ENCODE results near the gene AIRE. TPM values are rescaled to one million over a fixed set of nuclear protein-coding genes. Genes with fewer than 3 reads are reported as not detected.

Gene AIRE
- total RNA-seq, 2 donors from 2014 or later: 1.0 TPM; not detected in 1

DNA sequence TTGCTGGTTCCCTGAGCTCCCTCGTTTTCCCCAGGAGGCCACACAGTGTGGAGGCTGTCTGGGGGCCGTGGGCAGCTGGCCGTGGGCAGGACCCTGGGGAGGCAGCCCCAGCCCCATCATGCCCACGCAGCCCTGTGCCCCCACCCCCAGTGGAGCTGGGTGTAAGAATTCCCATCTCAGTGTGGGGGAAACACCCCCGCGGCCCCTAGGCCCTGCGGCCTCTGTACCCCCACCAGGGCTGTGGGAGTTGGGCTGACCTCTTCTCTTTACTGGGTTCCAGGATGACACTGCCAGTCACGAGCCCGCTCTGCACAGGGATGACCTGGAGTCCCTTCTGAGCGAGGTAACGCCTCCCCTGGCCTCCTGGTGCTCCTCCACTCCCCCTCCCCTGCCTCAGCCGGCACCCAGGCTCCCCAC is 10.4 kb downstream of the AIRE start:
- Histone ChIP-seq H3K36me3 (replicated peaks in 1 of 2; ENCODE audit: insufficient read depth in 1 of 2, low read depth in 2 of 2) (no peaks in the 10 kb centered on the region), H3K4me1 (peaks cover 21% of the 10 kb centered on the region), H3K9me3 (no peaks in the 10 kb centered on the region), H3K27ac (no peak overlapping the region), H3K27me3 (no peaks in the 10 kb centered on the region), H3K4me3 (no peak overlapping the region)
- no peak for DNase-seq
- no peak for ATAC-seq
- no peak for TF ChIP-seq POLR2A (IDR thresholded peaks at IDR 0.05)
- TF ChIP-seq, protein P1, sequence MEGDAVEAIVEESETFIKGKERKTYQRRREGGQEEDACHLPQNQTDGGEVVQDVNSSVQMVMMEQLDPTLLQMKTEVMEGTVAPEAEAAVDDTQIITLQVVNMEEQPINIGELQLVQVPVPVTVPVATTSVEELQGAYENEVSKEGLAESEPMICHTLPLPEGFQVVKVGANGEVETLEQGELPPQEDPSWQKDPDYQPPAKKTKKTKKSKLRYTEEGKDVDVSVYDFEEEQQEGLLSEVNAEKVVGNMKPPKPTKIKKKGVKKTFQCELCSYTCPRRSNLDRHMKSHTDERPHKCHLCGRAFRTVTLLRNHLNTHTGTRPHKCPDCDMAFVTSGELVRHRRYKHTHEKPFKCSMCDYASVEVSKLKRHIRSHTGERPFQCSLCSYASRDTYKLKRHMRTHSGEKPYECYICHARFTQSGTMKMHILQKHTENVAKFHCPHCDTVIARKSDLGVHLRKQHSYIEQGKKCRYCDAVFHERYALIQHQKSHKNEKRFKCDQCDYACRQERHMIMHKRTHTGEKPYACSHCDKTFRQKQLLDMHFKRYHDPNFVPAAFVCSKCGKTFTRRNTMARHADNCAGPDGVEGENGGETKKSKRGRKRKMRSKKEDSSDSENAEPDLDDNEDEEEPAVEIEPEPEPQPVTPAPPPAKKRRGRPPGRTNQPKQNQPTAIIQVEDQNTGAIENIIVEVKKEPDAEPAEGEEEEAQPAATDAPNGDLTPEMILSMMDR (IDR thresholded peaks at IDR 0.05): no peak
- intact Hi-C loops (cut with DNase I): no loop called here
- 57% methylated on average over 12 of the region's 12 CpGs; no CpG with 5 or more reads in 1 of the 2 donors for whole genome bisulfite sequencing, 2 donors

DNA sequence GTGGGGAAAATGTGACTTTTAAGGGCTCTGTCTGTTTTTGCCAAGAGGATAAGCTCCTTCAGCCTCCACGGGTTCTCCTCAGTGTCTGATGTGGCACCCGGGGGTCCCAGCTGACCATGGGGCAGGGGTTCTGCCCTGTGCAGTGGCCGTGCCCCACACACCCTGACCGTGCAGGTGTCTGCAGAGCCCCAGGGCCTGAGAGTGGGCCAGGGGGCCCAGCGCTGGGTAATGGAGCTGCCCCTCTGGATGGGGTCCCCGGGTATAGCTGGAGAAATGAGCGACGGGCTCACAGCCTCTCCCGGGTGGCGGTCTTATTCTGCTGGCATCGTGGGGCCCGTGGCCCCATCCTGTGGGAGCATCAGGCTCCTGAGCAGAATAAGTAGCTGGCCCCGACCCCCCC is 11.2 kb downstream of the AIRE start:
- no peak overlapping the region for H3K4me3 ChIP-seq
- no peak overlapping the region for H3K27ac ChIP-seq
- intact Hi-C loops (cut with DNase I): no loop called here
- 55 to 68% methylated on average over 4 to 13 of the region's 13 CpGs for WGBS, 2 donors
- H3K36me3 ChIP-seq (replicated peaks in 1 of 2; ENCODE audit: insufficient read depth in 1 of 2, low read depth in 2 of 2): no peaks in the 10 kb centered on the region
- TF ChIP-seq POLR2A (IDR thresholded peaks at IDR 0.05): no peak
- TF ChIP-seq, protein P1 (IDR thresholded peaks at IDR 0.05): no peak
- DNase-seq (no peak), ATAC-seq (no peak)
- H3K9me3 ChIP-seq: no peaks in the 10 kb centered on the region
- H3K4me1 ChIP-seq: peaks cover 29% of the 10 kb centered on the region
- H3K27me3 ChIP-seq: no peaks in the 10 kb centered on the region

DNA sequence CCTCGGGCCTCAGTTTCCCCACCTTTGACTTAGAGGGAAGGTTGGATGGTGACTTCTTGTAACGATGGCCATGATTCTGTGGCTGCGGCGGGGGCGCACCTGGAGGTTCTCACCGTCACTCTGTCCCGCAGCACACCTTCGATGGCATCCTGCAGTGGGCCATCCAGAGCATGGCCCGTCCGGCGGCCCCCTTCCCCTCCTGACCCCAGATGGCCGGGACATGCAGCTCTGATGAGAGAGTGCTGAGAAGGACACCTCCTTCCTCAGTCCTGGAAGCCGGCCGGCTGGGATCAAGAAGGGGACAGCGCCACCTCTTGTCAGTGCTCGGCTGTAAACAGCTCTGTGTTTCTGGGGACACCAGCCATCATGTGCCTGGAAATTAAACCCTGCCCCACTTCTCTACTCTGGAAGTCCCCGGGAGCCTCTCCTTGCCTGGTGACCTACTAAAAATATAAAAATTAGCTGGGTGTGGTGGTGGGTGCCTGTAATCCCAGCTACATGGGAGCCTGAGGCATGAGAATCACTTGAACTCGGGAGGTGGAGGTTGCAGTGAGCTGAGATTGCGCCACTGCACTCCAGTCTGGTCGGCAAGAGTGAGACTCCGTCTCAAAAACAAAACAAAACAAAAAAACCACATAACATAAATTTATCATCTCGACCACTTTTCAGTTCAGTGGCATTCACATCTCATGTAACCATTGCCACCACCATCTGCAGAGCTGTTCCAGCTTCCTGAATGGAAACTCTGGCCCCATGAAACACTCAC is 12.0 kb downstream of the AIRE start:
- Histone ChIP-seq H3K27ac (no peak overlapping the region), H3K36me3 (replicated peaks in 1 of 2; ENCODE audit: insufficient read depth in 1 of 2, low read depth in 2 of 2) (no peaks in the 10 kb centered on the region), H3K9me3 (no peaks in the 10 kb centered on the region), H3K4me1 (peaks cover 37% of the 10 kb centered on the region), H3K27me3 (no peaks in the 10 kb centered on the region), H3K4me3 (no peak overlapping the region)
- intact Hi-C loops (cut with DNase I): no loop called here
- ATAC-seq: peak; percentile 52
- DNase-seq: peak; percentile 83 to 89 (median 86)
- 17 to 23% methylated on average over 11 to 22 of the region's 22 CpGs for WGBS, 2 donors
- TF ChIP-seq, protein P1 (IDR thresholded peaks at IDR 0.05): peak; percentile 61 to 87 (median 78)
- no peak for TF ChIP-seq POLR2A (IDR thresholded peaks at IDR 0.05)

DNA sequence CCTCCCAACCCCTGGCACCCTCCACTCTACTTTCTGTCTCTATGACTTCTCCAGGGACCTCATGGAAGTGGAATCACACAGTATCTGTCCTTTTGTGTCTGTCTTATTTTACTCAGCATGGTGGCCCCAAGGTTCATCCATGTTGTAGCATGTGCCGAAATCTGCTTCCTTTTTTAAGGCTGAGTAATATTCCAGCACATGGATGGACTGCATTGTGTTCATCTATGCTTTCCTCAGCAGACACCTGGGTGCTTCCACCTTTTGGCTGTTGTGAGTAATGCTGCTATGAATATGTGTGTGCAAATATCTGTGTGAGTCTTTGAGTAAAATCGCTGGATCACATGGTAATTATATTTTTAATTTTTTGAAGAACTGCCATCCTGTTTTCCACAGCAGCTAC is 12.6 kb downstream of the AIRE start:
- no peak overlapping the region for H3K4me3 ChIP-seq
- WGBS, 2 donors: 63 to 70% methylated on average over 2 of the region's 2 CpGs
- no peaks in the 10 kb centered on the region for H3K27me3 ChIP-seq
- H3K4me1 ChIP-seq: peaks cover 41% of the 10 kb centered on the region
- no peak for ATAC-seq
- no peak for TF ChIP-seq POLR2A (IDR thresholded peaks at IDR 0.05)
- TF ChIP-seq, protein P1 (IDR thresholded peaks at IDR 0.05): peak in 1 of 7 experiments; percentile 9
- no peak overlapping the region for H3K27ac ChIP-seq
- intact Hi-C loops (cut with DNase I): no loop called here
- no peaks in the 10 kb centered on the region for H3K9me3 ChIP-seq
- H3K36me3 ChIP-seq (replicated peaks in 1 of 2; ENCODE audit: insufficient read depth in 1 of 2, low read depth in 2 of 2): no peaks in the 10 kb centered on the region
- DNase-seq: no peak

DNA sequence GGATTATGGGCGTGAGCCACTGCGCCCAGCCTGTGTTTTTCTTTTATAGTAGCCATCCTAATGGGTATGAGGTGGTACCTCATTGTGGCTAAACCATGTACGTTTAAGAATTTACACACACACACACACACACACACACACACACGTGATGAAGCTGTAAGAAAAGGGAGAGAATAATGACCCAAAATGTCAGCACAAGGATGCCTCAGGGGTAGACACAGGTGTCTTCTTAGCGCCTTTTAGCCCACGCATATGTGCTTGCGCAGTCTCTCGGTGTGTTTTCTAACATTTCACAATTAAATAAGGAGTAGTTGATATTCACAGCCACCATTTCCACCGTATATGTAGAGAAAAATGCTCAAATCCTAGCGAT is 13.4 kb downstream of the AIRE start:
- intact Hi-C loops (cut with DNase I): no loop called here
- no peaks in the 10 kb centered on the region for H3K9me3 ChIP-seq
- WGBS, 2 donors: 28 to 33% methylated on average over 10 of the region's 10 CpGs
- no peaks in the 10 kb centered on the region for H3K27me3 ChIP-seq
- ATAC-seq (no peak), DNase-seq (no peak)
- peak overlapping the region; percentile 79 to 95 (median 86) for H3K27ac ChIP-seq
- TF ChIP-seq, protein P1 (IDR thresholded peaks at IDR 0.05): no peak
- no peak for TF ChIP-seq POLR2A (IDR thresholded peaks at IDR 0.05)
- H3K36me3 ChIP-seq (replicated peaks in 1 of 2; ENCODE audit: insufficient read depth in 1 of 2, low read depth in 2 of 2): no peaks in the 10 kb centered on the region
- H3K4me1 ChIP-seq: peaks cover 49% of the 10 kb centered on the region
- peak overlapping the region; percentile 28 to 43 for H3K4me3 ChIP-seq
